ENCODE data around the gene REEP6. TPM values are rescaled to one million over a fixed set of nuclear protein-coding genes. Genes with fewer than 3 reads are reported as not detected.

REEP6 gene
- total and polyA plus RNA-seq, 4 donors, result 2.5 to 7.6 (median 4.9) TPM

DNA sequence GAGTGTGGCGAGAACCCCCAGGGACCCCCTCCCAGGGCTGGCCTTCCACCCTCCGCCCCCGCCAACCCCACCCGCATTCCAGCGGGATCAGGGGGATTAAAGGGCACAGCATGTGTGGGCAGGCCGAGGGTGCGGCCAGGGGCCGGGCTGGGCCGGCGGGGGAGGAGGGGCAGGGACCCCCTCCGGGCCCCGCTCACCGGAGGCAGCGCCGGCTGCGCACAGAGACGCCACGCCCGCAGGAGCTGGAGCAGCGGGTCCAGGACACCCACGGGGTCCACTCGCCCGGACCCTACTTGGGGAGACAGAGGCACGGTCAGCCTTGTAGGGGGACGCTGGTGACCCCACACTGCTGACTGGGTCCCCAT, 19.4 kb downstream of the REEP6 start:
- H3K9ac ChIP-seq (ENCODE audit: insufficient read depth in 1 of 2, low read length in 2 of 2), result no peak overlapping the region

GRCh38 chr19:1510807-1511206, 19.8 kb downstream of the REEP6 start:
- Histone ChIP-seq H3K9ac (ENCODE audit: insufficient read depth in 1 of 2, low read length in 2 of 2) (no peak overlapping the region), H3K27ac (ENCODE audit: low read depth in 1 of 2, low read length in 1 of 2) (no peak overlapping the region), H3K27me3 (ENCODE audit: control insufficient read depth in 3 of 3, insufficient read depth in 3 of 3, low read length in 2 of 3) (peaks cover 0 to 40% (median 21%) of the 10 kb centered on the region in 3 donors), H3K4me3 (no peak overlapping the region), H3K9me3 (ENCODE audit: control insufficient read depth in 4 of 4, insufficient read depth in 3 of 4, low read length in 3 of 4) (peaks cover 0 to 5% (median 0%) of the 10 kb centered on the region in 4 donors), H3K36me3 (ENCODE audit: control insufficient read depth in 4 of 4, insufficient read depth in 4 of 4, low read length in 4 of 4) (no peaks in the 10 kb centered on the region), H3K4me1 (ENCODE audit: control insufficient read depth in 5 of 5, insufficient read depth in 5 of 5, low read length in 5 of 5) (peaks cover 0 to 3% (median 0%) of the 10 kb centered on the region in 5 donors)
- TF ChIP-seq CTCF (IDR thresholded peaks at IDR 0.05; ENCODE audit: control extremely low read depth, extremely low read depth), result no peak
- no peak for ATAC-seq (ENCODE audit: insufficient read depth, low FRiP score)
- DNase-seq, result no peak
- WGBS, 2 donors, result 38 to 48% methylated on average over 9 of the region's 9 CpGs

More for the DNA sequence above, 19.4 kb downstream of the REEP6 start:
- no peak for TF ChIP-seq CTCF (IDR thresholded peaks at IDR 0.05; ENCODE audit: control extremely low read depth, extremely low read depth)
- Histone ChIP-seq H3K27me3 (ENCODE audit: control insufficient read depth in 3 of 3, insufficient read depth in 3 of 3, low read length in 2 of 3) (peaks cover 0 to 42% (median 23%) of the 10 kb centered on the region in 3 donors), H3K9me3 (ENCODE audit: control insufficient read depth in 4 of 4, insufficient read depth in 3 of 4, low read length in 3 of 4) (peaks cover 0 to 6% (median 0%) of the 10 kb centered on the region in 4 donors), H3K4me1 (ENCODE audit: control insufficient read depth in 5 of 5, insufficient read depth in 5 of 5, low read length in 5 of 5) (peaks cover 0 to 3% (median 0%) of the 10 kb centered on the region in 5 donors), H3K4me3 (no peak overlapping the region), H3K27ac (ENCODE audit: low read depth in 1 of 2, low read length in 1 of 2) (no peak overlapping the region), H3K36me3 (ENCODE audit: control insufficient read depth in 4 of 4, insufficient read depth in 4 of 4, low read length in 4 of 4) (no peaks in the 10 kb centered on the region)
- ATAC-seq (ENCODE audit: insufficient read depth, low FRiP score), result no peak
- DNase-seq, result no peak
- 31 to 48% methylated on average over 12 to 25 of the region's 25 CpGs for WGBS, 2 donors

DNA sequence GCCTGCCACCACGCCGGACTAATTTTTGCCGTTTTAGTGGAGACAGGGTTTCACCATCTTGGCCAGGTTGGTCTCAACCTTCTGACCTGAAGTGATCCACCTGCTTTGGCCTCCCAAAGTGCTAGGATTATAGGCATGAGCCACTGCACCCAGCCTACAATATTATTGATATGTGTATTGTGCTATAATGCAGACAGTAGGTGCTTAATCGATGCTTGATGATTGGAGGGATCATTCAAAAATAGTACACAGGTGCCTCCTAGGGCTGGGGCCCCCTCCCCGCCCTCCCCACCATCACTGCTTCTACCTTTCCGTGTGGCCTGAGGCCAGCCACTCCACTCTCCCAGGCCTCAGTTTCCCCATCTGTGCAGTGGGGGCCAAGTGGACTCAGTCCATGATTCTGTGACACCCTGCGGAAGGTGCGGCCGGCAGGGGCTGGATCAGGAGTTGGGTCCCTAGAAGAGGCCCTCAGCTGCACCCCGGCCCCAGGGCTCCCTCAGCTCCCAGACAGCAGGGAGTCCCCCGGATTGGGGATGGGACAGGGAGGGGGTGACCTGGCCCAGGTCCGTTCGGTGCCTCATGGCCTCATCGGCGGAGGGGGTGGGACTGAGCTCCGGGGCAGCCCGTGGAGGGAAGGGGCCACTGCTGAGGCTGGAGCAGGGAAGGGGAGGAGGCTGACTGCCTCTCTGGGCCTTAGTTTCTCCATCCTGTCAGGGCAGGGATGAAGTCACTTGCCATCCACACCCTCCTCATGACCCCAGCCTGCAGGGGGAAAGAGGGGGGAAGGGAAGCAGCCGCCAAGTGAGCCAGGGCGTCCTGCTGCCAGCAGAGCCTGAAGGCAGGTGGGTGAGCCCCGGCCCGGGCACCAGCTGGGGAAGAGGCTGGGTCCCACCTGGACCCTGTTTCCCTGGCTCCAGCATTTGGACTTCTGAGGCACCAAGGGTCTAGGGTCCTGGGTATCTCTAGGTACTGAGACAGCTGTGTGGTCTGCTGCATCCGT, 20.6 kb downstream of the REEP6 start:
- 49 to 56% methylated on average over 18 to 22 of the region's 22 CpGs for WGBS, 2 donors
- Histone ChIP-seq H3K36me3 (ENCODE audit: control insufficient read depth in 4 of 4, insufficient read depth in 4 of 4, low read length in 4 of 4) (no peaks in the 10 kb centered on the region), H3K4me1 (ENCODE audit: control insufficient read depth in 5 of 5, insufficient read depth in 5 of 5, low read length in 5 of 5) (peaks cover 0 to 3% (median 0%) of the 10 kb centered on the region in 5 donors), H3K9me3 (ENCODE audit: control insufficient read depth in 4 of 4, insufficient read depth in 3 of 4, low read length in 3 of 4) (peaks cover 0 to 8% (median 0%) of the 10 kb centered on the region in 4 donors), H3K27ac (ENCODE audit: low read depth in 1 of 2, low read length in 1 of 2) (peak overlapping the region in 1 of 2 donors; percentile 96), H3K4me3 (no peak overlapping the region), H3K27me3 (ENCODE audit: control insufficient read depth in 3 of 3, insufficient read depth in 3 of 3, low read length in 2 of 3) (peaks cover 0 to 43% (median 21%) of the 10 kb centered on the region in 3 donors), H3K9ac (ENCODE audit: insufficient read depth in 1 of 2, low read length in 2 of 2) (no peak overlapping the region)
- no peak for ATAC-seq (ENCODE audit: insufficient read depth, low FRiP score)
- DNase-seq, result no peak
- TF ChIP-seq CTCF (IDR thresholded peaks at IDR 0.05; ENCODE audit: control extremely low read depth, extremely low read depth), result no peak

Data from lung (tissue), 12 donors.